Cardiac fibroblast (primary cell): ENCODE data around the gene RORC.
A peak's percentile ranks its signal among the peaks of the same experiment; 100 is the strongest.

ENCODE experiments used
- DNase-seq, 2 donors: peaks; one replicate each; pipeline versions ENCODE4 v3.0.0 to v3.0.0-alpha.2; 2010; ENCODE audit warnings: low read depth in 2 of 2
- H3K4me3 ChIP-seq, 2 donors: replicated peaks in 1 of 2; 1 replicate in 1 of 2; 2 replicates in 1 of 2; pipeline ENCODE4 v1.5.1; 2011; ENCODE audit warnings: low read depth in 2 of 2, low read length in 2 of 2, mild to moderate bottlenecking in 2 of 2, moderate library complexity in 1 of 2
- TF ChIP-seq, protein P1 (sequence below): IDR thresholded peaks from one replicate; pipeline ENCODE4 v1.5.1; 2011; ENCODE audit warnings: low read depth, mild to moderate bottlenecking, low read length, inconsistent platforms

The RORC gene

GRCh38 chr1:151816548-151817352, 14.9 kb downstream of the RORC start:
- DNase-seq = no peak
- H3K4me3 ChIP-seq = no peak overlapping the region
- TF ChIP-seq, protein P1, sequence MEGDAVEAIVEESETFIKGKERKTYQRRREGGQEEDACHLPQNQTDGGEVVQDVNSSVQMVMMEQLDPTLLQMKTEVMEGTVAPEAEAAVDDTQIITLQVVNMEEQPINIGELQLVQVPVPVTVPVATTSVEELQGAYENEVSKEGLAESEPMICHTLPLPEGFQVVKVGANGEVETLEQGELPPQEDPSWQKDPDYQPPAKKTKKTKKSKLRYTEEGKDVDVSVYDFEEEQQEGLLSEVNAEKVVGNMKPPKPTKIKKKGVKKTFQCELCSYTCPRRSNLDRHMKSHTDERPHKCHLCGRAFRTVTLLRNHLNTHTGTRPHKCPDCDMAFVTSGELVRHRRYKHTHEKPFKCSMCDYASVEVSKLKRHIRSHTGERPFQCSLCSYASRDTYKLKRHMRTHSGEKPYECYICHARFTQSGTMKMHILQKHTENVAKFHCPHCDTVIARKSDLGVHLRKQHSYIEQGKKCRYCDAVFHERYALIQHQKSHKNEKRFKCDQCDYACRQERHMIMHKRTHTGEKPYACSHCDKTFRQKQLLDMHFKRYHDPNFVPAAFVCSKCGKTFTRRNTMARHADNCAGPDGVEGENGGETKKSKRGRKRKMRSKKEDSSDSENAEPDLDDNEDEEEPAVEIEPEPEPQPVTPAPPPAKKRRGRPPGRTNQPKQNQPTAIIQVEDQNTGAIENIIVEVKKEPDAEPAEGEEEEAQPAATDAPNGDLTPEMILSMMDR = no peak

- DNase-seq = no peak
- H3K4me3 ChIP-seq = no peak overlapping the region
- TF ChIP-seq, protein P1 = no peak
Measured at GRCh38 chr1:151815716-151816327, 15.8 kb downstream of the RORC start.

DNA sequence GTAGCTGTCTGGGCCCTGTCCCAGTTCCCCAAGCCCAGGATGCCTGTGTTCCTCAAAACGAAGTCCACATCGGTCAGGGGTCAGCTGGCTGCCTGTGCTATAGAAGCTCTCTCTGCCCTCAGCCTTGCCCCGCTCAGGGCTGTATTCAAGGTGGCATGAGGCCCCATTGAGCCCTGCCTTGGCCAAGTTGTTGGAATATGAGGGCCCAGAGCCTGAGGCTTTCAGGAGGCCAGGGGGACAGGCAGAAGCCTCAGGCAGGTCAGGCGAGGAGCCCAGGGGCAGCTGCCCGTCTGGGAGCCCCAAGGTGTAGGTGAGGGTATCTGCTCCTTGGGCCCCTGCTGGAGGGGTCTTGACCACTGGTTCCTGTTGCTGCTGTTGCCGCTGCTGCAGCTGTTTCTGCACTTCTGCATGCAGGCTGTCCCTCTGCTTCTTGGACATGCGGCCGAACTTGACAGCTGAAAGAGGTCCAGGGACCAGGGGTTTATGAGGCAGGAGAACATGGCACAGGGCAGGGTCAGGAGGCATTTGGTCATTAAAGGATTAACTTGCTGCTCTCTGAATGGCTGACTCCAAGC, 16.5 kb downstream of the RORC start:
- TF ChIP-seq, protein P1 = no peak
- DNase-seq = no peak
- H3K4me3 ChIP-seq = no peak overlapping the region

GRCh38 chr1:151814426-151814825, 17.2 kb downstream of the RORC start:
- H3K4me3 ChIP-seq = no peak overlapping the region
- DNase-seq = no peak
- TF ChIP-seq, protein P1 = no peak

DNA sequence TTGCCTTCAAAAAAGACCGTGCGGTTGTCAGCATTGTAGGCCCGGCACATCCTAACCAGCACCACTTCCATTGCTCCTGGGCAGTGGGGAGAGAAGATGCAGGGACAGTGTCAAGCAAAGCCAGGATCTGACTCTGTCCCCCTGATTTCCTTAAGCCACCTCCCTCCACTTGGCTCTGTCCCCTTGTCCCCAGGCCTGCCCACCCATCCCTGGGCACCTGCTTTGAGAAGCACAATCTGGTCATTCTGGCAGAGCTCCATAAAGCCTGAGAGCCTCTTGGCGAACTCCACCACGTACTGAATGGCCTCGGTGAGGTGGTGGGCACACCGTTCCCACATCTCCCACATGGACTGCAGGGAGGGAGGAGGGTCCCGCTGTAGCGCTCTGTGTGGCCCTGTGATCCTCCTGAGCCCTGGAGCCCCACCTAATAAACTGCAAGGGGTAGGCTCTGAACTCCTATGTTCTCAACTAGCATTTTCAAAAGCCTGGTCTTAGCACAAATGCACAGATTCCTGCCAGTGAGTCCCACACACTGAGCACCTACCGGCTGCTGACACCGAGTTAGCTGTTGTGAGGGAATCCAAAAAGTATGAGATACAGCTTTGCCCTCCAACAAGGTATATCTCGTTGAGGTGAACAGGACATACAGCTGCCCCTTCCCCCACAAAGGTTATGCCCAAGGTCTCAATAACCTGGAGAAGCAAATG, 18.2 kb downstream of the RORC start:
- no peak for DNase-seq
- TF ChIP-seq, protein P1 = no peak
- H3K4me3 ChIP-seq = no peak overlapping the region

GRCh38 chr1:151811181-151811580, 20.4 kb downstream of the RORC start:
- TF ChIP-seq, protein P1 = no peak
- peak; percentile 19 to 70 for DNase-seq

More at GRCh38 chr1:151811181-151811580, 20.4 kb downstream of the RORC start:
- H3K4me3 ChIP-seq = no peak overlapping the region
